PC-3 (cell line): ENCODE results near the gene DERL3. TPM values are rescaled to one million over a fixed set of nuclear protein-coding genes. Genes with fewer than 3 reads are reported as not detected.

Source experiments
- ATAC-seq: fragments of 200-7000 bp; cut with Tn5 transposase; 2 replicates; pipeline ENCODE4 v1.9.1; 2020; ENCODE audit warnings: mild to moderate bottlenecking, moderate library complexity
- BruUV-seq: library from RNA; stranded (reverse); fragments of 400-500 nt; replicated peaks from 2 replicates; lab custom pipeline; 2021; lab: Mats Ljungman, UMichigan
- CTCF ChIA-PET: fragments of 300-600 bp; sonication (Branson Sonifier 250); formaldehyde crosslinking; loops from one replicate; lab custom pipeline; 2022; ENCODE audit warnings: antibody characterized with exemption; lab: Charles Lee
- POLR2A ChIA-PET: fragments of 300-600 bp; sonication (Branson Sonifier 250); formaldehyde crosslinking; loops from one replicate; lab custom pipeline; 2022; ENCODE audit warnings: antibody characterized with exemption; ENCODE audit not compliant: unreplicated experiment; lab: Charles Lee
- DNase-seq: peaks from one replicate; pipeline ENCODE4 v3.0.0-alpha.2; 2015
- H2AFZ ChIP-seq: fragments of 300-600 bp; sonication (generic); 2 replicates; pipeline ENCODE4 v1.6.0; 2016; ENCODE audit warnings: antibody characterized with exemption, low read length
- H3F3A ChIP-seq: fragments of 300-600 bp; sonication (generic); one replicate; pipeline ENCODE4 v1.6.0; 2017; ENCODE audit warnings: antibody characterized with exemption, low read length, control low read depth, mild to moderate bottlenecking; ENCODE audit not compliant: unreplicated experiment
- H3K27ac ChIP-seq: fragments of 300-600 bp; sonication (generic); 2 replicates; pipeline ENCODE4 v1.5.1; 2016; ENCODE audit warnings: mild to moderate bottlenecking, low read length
- H3K27me3 ChIP-seq: fragments of 300-600 bp; sonication (generic); 2 replicates; pipeline ENCODE4 v1.6.1; 2016; ENCODE audit warnings: low read length, mixed read lengths
- H3K36me3 ChIP-seq: fragments of 300-600 bp; sonication (generic); 2 replicates; pipeline ENCODE4 v1.6.1; 2016; ENCODE audit warnings: low read depth, mixed run types, low read length, mixed read lengths
- H3K4me1 ChIP-seq: fragments of 300-600 bp; sonication (generic); 2 replicates; pipeline ENCODE4 v1.5.1; 2016; ENCODE audit warnings: low read length; ENCODE audit not compliant: insufficient read depth
- H3K4me2 ChIP-seq: fragments of 300-600 bp; sonication (generic); 2 replicates; pipeline ENCODE4 v1.6.0; 2016; ENCODE audit warnings: low read length
- H3K4me3 ChIP-seq: fragments of 300-600 bp; sonication (generic); 2 replicates; pipeline ENCODE4 v1.5.1; 2016; ENCODE audit warnings: mild to moderate bottlenecking, low read length, mixed read lengths
- H3K79me2 ChIP-seq: fragments of 300-600 bp; sonication (generic); 2 replicates; pipeline ENCODE4 v1.6.1; 2017; ENCODE audit warnings: low read length, mixed read lengths
- H3K9ac ChIP-seq: fragments of 300-600 bp; sonication (generic); 2 replicates; pipeline ENCODE4 v1.6.0; 2016; ENCODE audit warnings: mild to moderate bottlenecking, low read length
- H3K9me2 ChIP-seq: fragments of 300-600 bp; sonication (generic); replicated peaks from 2 replicates; pipeline ENCODE4 v1.6.1; 2016; ENCODE audit warnings: mixed run types, low read length, mixed read lengths
- H3K9me3 ChIP-seq: fragments of 300-600 bp; sonication (generic); 2 replicates; pipeline ENCODE4 v1.6.1; 2016; ENCODE audit warnings: low read length, mixed read lengths
- H4K20me1 ChIP-seq: fragments of 300-600 bp; sonication (generic); 2 replicates; pipeline ENCODE4 v1.6.1; 2016; ENCODE audit warnings: low read length, mixed read lengths
- EZH2 ChIP-seq: fragments of 300-600 bp; sonication (generic); IDR thresholded peaks from one replicate; pipeline ENCODE4 v1.6.1; 2017; ENCODE audit warnings: antibody characterized with exemption, mild to moderate bottlenecking, low read length; ENCODE audit not compliant: unreplicated experiment
- EZH2phosphoT487 ChIP-seq: fragments of 300-600 bp; sonication (generic); IDR thresholded peaks from 2 replicates; pipeline ENCODE4 v1.6.1; 2018; ENCODE audit warnings: mild to moderate bottlenecking, antibody characterized with exemption, low read length, borderline replicate concordance
- intact Hi-C: fragments of 100-400 bp; cut with micrococcal nuclease; formaldehyde crosslinking; loops from 2 replicates; pipeline ENCODE4 v1.9.0; 2023
- total RNA-seq: library from RNA; depleted of rRNA; stranded (reverse); fragments of >200 nt; gene quantifications from 2 replicates; pipeline ENCODE4 v1.2.3, GENCODE V29; 2014
- TF ChIP-seq, protein P1 (sequence below): fragments of 300-600 bp; sonication (generic); conservative IDR thresholded peaks from 2 replicates; pipeline ENCODE4 v1.5.1; 2017; ENCODE audit warnings: antibody characterized with exemption, low read depth, mild to moderate bottlenecking, low read length

DERL3 gene
- total RNA-seq, 1 experiment from 2014 or later, result not detected

DNA sequence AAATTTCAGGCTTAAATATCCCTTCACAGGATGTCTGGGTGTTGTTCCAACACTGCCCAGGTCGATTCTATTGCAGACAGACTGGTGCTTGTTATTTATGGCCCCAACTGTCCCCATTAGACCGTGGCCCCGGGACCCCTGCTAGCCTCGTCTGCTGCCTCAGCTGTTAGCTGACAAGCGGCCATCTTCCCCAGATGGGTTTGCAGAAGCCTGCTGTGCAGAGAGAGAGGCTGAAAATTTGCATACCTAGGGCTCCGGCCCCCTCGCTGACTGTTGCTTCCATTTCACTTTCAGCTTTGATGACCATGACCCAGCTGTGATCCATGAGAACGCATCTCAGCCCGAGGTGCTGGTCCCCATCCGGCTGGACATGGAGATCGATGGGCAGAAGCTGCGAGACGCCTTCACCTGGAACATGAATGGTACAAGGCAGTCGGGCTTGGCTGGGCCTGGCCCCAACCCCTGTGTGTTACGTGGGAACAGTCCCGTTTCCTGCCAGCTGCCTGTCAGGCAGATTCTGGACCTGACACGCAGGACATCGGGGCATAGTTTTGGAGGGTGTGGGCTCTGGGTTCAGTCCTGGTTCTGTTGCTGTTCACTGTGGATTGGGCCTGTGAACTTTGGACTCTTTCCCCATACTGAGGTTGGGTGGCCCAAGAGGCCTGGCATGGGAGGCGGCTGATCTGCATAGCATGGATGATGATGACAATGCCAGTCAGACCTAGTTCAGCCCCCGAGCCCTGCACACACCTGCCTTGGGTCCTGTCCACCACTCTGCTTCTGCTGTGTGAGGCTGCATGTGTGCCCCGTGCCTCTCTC, 35.6 kb downstream of the DERL3 start:
- intact Hi-C loops, result no loop called here
- POLR2A ChIA-PET, result no interaction called here
- CTCF ChIA-PET, result no interaction called here

DNA sequence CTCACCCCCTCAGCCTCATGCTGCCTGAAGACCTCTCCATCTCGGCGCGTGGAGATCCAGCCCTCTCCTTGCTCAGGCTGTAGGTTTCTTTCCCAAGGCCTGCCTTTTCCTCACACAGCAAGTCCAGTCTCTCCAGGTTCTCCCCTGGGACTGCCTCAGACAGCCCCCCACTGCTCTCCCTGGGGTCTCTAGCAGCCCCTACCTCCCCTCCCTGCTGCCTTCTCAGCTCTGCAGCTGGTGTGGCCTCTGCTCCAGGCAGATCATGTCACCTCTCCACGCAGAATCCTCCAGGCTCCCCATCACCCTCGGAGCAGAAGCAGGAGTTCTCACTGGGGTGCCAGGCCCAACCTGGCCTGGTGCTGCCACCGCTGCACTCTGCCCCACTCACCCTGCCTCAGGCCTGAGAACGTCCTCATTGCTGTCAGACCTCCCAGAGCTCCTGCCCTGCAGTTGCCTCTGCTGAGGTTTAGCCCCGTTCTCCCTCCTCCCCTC, 36.9 kb downstream of the DERL3 start:
- TF ChIP-seq, protein P1, sequence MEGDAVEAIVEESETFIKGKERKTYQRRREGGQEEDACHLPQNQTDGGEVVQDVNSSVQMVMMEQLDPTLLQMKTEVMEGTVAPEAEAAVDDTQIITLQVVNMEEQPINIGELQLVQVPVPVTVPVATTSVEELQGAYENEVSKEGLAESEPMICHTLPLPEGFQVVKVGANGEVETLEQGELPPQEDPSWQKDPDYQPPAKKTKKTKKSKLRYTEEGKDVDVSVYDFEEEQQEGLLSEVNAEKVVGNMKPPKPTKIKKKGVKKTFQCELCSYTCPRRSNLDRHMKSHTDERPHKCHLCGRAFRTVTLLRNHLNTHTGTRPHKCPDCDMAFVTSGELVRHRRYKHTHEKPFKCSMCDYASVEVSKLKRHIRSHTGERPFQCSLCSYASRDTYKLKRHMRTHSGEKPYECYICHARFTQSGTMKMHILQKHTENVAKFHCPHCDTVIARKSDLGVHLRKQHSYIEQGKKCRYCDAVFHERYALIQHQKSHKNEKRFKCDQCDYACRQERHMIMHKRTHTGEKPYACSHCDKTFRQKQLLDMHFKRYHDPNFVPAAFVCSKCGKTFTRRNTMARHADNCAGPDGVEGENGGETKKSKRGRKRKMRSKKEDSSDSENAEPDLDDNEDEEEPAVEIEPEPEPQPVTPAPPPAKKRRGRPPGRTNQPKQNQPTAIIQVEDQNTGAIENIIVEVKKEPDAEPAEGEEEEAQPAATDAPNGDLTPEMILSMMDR, result no peak
- TF ChIP-seq EZH2phosphoT487 (no peak), EZH2 (no peak)
- H3K79me2 ChIP-seq, result no peaks in the 10 kb centered on the region
- ChIA-PET POLR2A (no interaction called here), CTCF (no interaction called here)
- ATAC-seq, result no peak
- H3K9ac ChIP-seq, result no peak overlapping the region
- DNase-seq, result no peak
- no peaks in the 10 kb centered on the region for H3K9me3 ChIP-seq
- H3K27me3 ChIP-seq, result no peaks in the 10 kb centered on the region
- H3K9me2 ChIP-seq, result no peaks in the 10 kb centered on the region
- no peak overlapping the region for H3K27ac ChIP-seq
- H3K4me1 ChIP-seq, result no peaks in the 10 kb centered on the region
- no peaks in the 10 kb centered on the region for H3F3A ChIP-seq
- no peak overlapping the region for H2AFZ ChIP-seq
- no peaks in the 10 kb centered on the region for H4K20me1 ChIP-seq
- H3K4me3 ChIP-seq, result no peak overlapping the region
- BruUV-seq, result no TSS peak
- intact Hi-C loops, result no loop called here
- peaks cover 11% of the 10 kb centered on the region; the same call in 1 of the 2 replicates for H3K36me3 ChIP-seq
- no peak overlapping the region for H3K4me2 ChIP-seq

More for the DNA sequence above, 35.6 kb downstream of the DERL3 start:
- no peaks in the 10 kb centered on the region for H3F3A ChIP-seq
- no peaks in the 10 kb centered on the region for H3K79me2 ChIP-seq
- H3K9me3 ChIP-seq, result no peaks in the 10 kb centered on the region
- H3K9ac ChIP-seq, result no peak overlapping the region
- H3K4me2 ChIP-seq, result no peak overlapping the region
- no peaks in the 10 kb centered on the region for H4K20me1 ChIP-seq
- no peaks in the 10 kb centered on the region for H3K27me3 ChIP-seq
- H3K27ac ChIP-seq, result no peak overlapping the region
- no peaks in the 10 kb centered on the region for H3K9me2 ChIP-seq
- H3K4me3 ChIP-seq, result no peak overlapping the region
- no peaks in the 10 kb centered on the region for H3K4me1 ChIP-seq
- ATAC-seq, result no peak
- H2AFZ ChIP-seq, result no peak overlapping the region
- TF ChIP-seq, protein P1, result no peak
- TF ChIP-seq EZH2phosphoT487 (no peak), EZH2 (no peak)
- BruUV-seq, result no TSS peak
- no peak for DNase-seq
- peaks cover 11% of the 10 kb centered on the region; the same call in 1 of the 2 replicates for H3K36me3 ChIP-seq
